Measurements from ENCODE around the gene DSTYK. TPM values are rescaled to one million over a fixed set of nuclear protein-coding genes. Genes with fewer than 3 reads are reported as not detected.

The DSTYK gene
- total RNA-seq, 1 donor from 2014 or later, result 14.8 TPM

DNA sequence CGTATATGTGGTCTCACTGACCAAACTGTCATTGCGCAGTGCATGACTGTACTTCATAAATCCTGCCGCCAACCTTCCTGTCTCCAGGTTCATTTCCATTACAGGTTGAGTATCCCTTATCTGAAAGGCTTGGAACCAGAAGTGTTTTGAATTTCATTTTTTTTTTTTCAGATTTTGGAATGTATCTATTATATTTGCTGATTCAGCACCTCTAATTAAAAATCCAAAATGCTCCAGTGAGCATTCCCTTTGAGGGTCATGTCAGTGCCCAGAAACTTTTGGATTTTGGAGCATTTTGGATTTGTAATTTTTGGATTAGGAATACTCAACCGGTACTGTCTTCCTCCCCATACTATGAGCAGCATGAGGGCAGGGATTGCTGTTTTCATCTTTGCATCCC, 59.0 kb downstream of the DSTYK start:
- Mint-ChIP-seq H3K36me3 (ENCODE audit: low read depth) (peaks cover 63% of the 10 kb centered on the region), H3K27me3 (ENCODE audit: low read depth) (no peaks in the 10 kb centered on the region), H3K4me3 (no peak overlapping the region), H3K27ac (ENCODE audit: unreplicated experiment) (no peak overlapping the region), H3K4me1 (no peaks in the 10 kb centered on the region), H3K9me3 (peaks cover 12% of the 10 kb centered on the region)
- no peak for DNase-seq (ENCODE audit: low read depth, low spot score)
- TF ChIP-seq, protein P1, sequence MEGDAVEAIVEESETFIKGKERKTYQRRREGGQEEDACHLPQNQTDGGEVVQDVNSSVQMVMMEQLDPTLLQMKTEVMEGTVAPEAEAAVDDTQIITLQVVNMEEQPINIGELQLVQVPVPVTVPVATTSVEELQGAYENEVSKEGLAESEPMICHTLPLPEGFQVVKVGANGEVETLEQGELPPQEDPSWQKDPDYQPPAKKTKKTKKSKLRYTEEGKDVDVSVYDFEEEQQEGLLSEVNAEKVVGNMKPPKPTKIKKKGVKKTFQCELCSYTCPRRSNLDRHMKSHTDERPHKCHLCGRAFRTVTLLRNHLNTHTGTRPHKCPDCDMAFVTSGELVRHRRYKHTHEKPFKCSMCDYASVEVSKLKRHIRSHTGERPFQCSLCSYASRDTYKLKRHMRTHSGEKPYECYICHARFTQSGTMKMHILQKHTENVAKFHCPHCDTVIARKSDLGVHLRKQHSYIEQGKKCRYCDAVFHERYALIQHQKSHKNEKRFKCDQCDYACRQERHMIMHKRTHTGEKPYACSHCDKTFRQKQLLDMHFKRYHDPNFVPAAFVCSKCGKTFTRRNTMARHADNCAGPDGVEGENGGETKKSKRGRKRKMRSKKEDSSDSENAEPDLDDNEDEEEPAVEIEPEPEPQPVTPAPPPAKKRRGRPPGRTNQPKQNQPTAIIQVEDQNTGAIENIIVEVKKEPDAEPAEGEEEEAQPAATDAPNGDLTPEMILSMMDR (conservative IDR thresholded peaks at IDR 0.05), result no peak

DNA sequence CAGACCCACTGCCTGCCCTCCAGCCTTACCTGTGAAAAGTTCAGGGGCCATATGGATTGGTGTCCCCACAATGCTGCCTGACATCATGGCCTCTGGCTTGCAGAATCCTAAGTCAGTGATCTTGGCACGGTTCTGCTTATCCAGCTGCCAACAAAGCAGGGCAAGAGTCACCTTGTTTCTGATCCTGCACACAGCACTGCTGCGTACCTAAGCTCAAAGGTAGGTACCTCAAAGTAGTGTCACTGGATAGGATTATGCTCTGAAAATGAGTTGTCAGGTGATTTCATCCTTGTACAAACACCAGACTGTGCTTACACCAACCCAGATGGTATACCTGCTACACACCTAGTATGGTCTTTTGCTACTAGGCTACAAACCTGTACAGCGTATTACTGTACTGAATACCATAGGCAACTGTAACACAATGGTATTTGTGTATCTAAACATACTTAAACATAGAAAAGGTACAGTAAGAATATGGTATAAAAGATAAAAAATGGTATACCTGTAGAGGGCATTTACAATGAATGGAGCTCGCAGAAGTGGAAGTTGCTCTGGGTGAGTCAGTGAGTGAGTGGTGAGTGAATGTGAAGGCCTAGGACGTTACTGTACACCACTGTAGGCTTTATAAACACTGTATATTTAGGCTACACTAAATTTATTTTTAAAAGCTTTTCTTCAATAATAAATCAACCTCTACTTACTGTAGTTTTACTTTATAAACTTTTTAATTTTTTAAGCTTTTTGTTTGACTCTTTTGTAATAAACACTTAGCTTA, 60.7 kb downstream of the DSTYK start:
- H3K9me3 Mint-ChIP-seq, result peaks cover 3% of the 10 kb centered on the region
- DNase-seq (ENCODE audit: low read depth, low spot score), result no peak
- no peaks in the 10 kb centered on the region for H3K27me3 Mint-ChIP-seq (ENCODE audit: low read depth)
- TF ChIP-seq, protein P1 (conservative IDR thresholded peaks at IDR 0.05), result no peak
- no peak overlapping the region for H3K4me3 Mint-ChIP-seq
- no peak overlapping the region for H3K27ac Mint-ChIP-seq (ENCODE audit: unreplicated experiment)
- H3K4me1 Mint-ChIP-seq, result no peaks in the 10 kb centered on the region
- H3K36me3 Mint-ChIP-seq (ENCODE audit: low read depth), result peaks cover 46% of the 10 kb centered on the region

DNA sequence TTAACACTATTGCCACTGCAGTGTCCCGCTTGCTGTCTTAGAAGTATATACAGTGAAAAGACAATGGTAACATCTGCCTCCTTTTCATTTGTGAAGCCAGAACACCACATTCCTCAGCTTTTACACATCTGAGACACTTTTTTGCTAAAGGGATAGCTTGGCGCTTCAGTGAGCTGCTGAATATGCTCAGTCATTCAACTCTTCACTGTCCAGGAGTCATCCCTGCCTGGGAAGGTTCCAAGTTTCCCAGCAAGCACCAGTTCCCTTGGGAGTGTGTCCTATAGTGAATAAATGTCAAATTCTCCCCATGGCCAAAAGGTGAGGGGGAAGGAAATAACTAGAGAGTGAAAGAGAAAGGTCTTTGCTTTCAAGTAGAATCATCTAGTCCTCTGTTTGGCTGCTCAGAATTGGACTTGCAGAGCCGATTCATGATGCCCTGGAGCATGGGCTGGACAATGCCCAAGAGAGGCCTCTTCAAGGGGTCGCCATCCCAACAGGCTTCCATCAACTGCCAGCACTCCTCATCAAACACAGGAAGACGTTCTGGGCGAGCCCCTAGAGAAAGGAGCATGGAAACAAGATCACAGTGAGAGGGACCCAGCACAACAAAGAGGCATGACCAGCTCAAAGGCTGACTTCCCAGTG, 64.2 kb downstream of the DSTYK start:
- DNase-seq (ENCODE audit: low read depth, low spot score), result no peak
- TF ChIP-seq, protein P1 (conservative IDR thresholded peaks at IDR 0.05), result no peak
- H3K4me1 Mint-ChIP-seq, result peaks cover 10% of the 10 kb centered on the region
- H3K27me3 Mint-ChIP-seq (ENCODE audit: low read depth), result no peaks in the 10 kb centered on the region
- H3K9me3 Mint-ChIP-seq, result no peaks in the 10 kb centered on the region
- H3K4me3 Mint-ChIP-seq, result no peak overlapping the region
- peak overlapping the region; percentile 30 for H3K27ac Mint-ChIP-seq (ENCODE audit: unreplicated experiment)
- H3K36me3 Mint-ChIP-seq (ENCODE audit: low read depth), result peaks cover 22% of the 10 kb centered on the region

DNA sequence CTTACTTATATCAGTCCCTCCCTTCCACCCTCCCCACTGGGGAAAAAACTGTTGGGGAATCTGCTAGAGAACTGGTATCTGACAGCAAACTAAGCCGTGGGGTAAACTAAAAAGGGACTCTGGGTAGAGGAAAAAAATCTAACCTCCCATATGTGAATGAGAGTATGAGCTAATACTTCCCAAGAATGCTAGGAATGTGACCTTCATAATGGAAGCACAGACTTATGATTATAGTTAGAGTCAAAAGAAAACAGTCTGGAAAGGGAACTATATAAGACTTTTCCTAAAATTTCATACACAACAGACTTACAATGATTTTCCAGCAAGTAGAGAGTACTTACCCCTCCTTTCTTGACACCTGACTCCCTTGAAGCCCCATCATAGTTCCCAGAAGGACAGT, 66.8 kb downstream of the DSTYK start:
- peaks cover 12% of the 10 kb centered on the region for H3K36me3 Mint-ChIP-seq (ENCODE audit: low read depth)
- DNase-seq (ENCODE audit: low read depth, low spot score), result no peak
- H3K27ac Mint-ChIP-seq (ENCODE audit: unreplicated experiment), result no peak overlapping the region
- H3K27me3 Mint-ChIP-seq (ENCODE audit: low read depth), result no peaks in the 10 kb centered on the region
- no peak overlapping the region for H3K4me3 Mint-ChIP-seq
- no peaks in the 10 kb centered on the region for H3K9me3 Mint-ChIP-seq
- peaks cover 14% of the 10 kb centered on the region for H3K4me1 Mint-ChIP-seq
- TF ChIP-seq, protein P1 (conservative IDR thresholded peaks at IDR 0.05), result no peak

DNA sequence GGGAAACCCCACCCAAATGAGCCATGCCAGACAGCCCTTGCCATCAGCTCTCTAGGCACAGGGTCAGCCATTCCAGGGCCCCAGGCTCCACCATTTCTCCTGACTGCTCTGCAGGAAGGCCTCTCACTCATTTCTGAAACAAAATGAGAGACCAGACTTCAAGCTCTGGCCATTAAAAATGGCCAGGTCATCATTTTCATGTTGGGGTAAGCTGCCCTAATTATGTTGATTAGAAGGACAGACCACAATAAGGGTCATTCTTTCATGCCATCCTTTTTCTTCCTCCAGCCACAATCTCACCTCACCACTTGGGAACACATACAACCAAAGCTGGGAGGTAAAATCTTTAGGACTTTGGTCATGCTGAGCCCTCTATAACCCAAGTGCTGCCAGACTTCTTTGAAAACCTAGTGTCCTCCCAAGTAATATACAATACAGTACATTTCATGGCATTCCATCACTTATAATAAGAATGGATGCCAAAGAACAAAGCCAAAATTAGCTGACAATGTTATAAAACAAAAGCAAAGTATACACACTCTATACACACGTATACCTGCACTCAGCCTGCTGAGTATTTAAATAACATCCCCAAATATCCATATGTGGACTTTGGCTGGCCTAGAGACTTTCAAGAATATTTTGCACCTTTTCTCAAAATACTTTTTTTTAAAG, 67.3 kb downstream of the DSTYK start:
- TF ChIP-seq, protein P1 (conservative IDR thresholded peaks at IDR 0.05), result no peak
- Mint-ChIP-seq H3K27me3 (ENCODE audit: low read depth) (no peaks in the 10 kb centered on the region), H3K4me3 (no peak overlapping the region), H3K4me1 (peaks cover 14% of the 10 kb centered on the region), H3K36me3 (ENCODE audit: low read depth) (peaks cover 6% of the 10 kb centered on the region), H3K27ac (ENCODE audit: unreplicated experiment) (no peak overlapping the region), H3K9me3 (no peaks in the 10 kb centered on the region)
- DNase-seq (ENCODE audit: low read depth, low spot score), result no peak
